ENCODE measurements around the gene TRMT10C. TPM values are rescaled to one million over a fixed set of nuclear protein-coding genes. Genes with fewer than 3 reads are reported as not detected.

The TRMT10C gene
- polyA plus RNA-seq, 3 donors: 4.1 to 21.0 (median 14.6) TPM

GRCh38 chr3:101532783-101533602 is 28.7 kb upstream of the TRMT10C start:
- H3K4me3 ChIP-seq (replicated peaks in 1 of 3; ENCODE audit: low read depth in 2 of 3, low read length in 3 of 3): no peak overlapping the region
- H3K9ac ChIP-seq (ENCODE audit: insufficient read depth, low read length, poor library complexity, severe bottlenecking): no peak overlapping the region
- no peak overlapping the region for H3K27ac ChIP-seq (ENCODE audit: low read depth in 1 of 2, low read length in 2 of 2)
- 50% methylated on average over 1 of the region's 9 CpGs for WGBS (ENCODE audit: insufficient coverage)
- no peak for TF ChIP-seq CTCF (IDR thresholded peaks at IDR 0.05)
- H3K36me3 Mint-ChIP-seq: no peaks in the 10 kb centered on the region
- no peaks in the 10 kb centered on the region for H3K27me3 ChIP-seq (ENCODE audit: control insufficient read depth in 2 of 2, insufficient read depth in 2 of 2, low read length in 2 of 2)
- H3K27ac Mint-ChIP-seq: no peak overlapping the region
- no peak overlapping the region for H3K4me2 ChIP-seq (replicated peaks; ENCODE audit: extremely low read depth, low read length, poor library complexity, severe bottlenecking)
- H4K20me1 ChIP-seq (ENCODE audit: insufficient read depth, low read length): no peaks in the 10 kb centered on the region
- no peak overlapping the region for H2AFZ ChIP-seq (ENCODE audit: insufficient read depth, low read depth, low read length, poor library complexity, severe bottlenecking)
- no peaks in the 10 kb centered on the region for H3K9me3 ChIP-seq (replicated peaks in 1 of 2; ENCODE audit: control insufficient read depth in 1 of 2, insufficient read depth in 1 of 2, low read length in 2 of 2)
- no peaks in the 10 kb centered on the region for H3K79me2 ChIP-seq (ENCODE audit: insufficient read depth, low read length)
- intact Hi-C loops (cut with micrococcal nuclease): no loop called here
- peaks cover 0 to 4% (median 0%) of the 10 kb centered on the region in 3 donors for H3K27me3 Mint-ChIP-seq (ENCODE audit: low read depth in 3 of 3)
- no peaks in the 10 kb centered on the region for H3K4me1 ChIP-seq (ENCODE audit: control insufficient read depth in 1 of 2, insufficient read depth in 2 of 2, low read length in 2 of 2)
- H3K9me3 Mint-ChIP-seq: peaks cover 0 to 7% (median 2%) of the 10 kb centered on the region in 7 donors
- DNase-seq: no peak
- peaks cover 2% of the 10 kb centered on the region for H3K4me1 Mint-ChIP-seq
- H3K4me3 Mint-ChIP-seq: no peak overlapping the region
- H3K36me3 ChIP-seq (replicated peaks in 1 of 2; ENCODE audit: control insufficient read depth in 1 of 2, insufficient read depth in 2 of 2, low read length in 2 of 2): no peaks in the 10 kb centered on the region

- Mint-ChIP-seq H3K4me3 (no peak overlapping the region), H3K27ac (no peak overlapping the region), H3K9me3 (peaks cover 0 to 9% (median 2%) of the 10 kb centered on the region in 7 donors), H3K27me3 (ENCODE audit: low read depth in 3 of 3) (peaks cover 0 to 4% (median 0%) of the 10 kb centered on the region in 3 donors), H3K36me3 (no peaks in the 10 kb centered on the region), H3K4me1 (peaks cover 2% of the 10 kb centered on the region)
- no peak overlapping the region for H2AFZ ChIP-seq (ENCODE audit: insufficient read depth, low read depth, low read length, poor library complexity, severe bottlenecking)
- no peaks in the 10 kb centered on the region for H3K79me2 ChIP-seq (ENCODE audit: insufficient read depth, low read length)
- intact Hi-C loops (cut with micrococcal nuclease): no loop called here
- no peak overlapping the region for H3K27ac ChIP-seq (ENCODE audit: low read depth in 1 of 2, low read length in 2 of 2)
- no peaks in the 10 kb centered on the region for H4K20me1 ChIP-seq (ENCODE audit: insufficient read depth, low read length)
- H3K27me3 ChIP-seq (ENCODE audit: control insufficient read depth in 2 of 2, insufficient read depth in 2 of 2, low read length in 2 of 2): no peaks in the 10 kb centered on the region
- no peaks in the 10 kb centered on the region for H3K4me1 ChIP-seq (ENCODE audit: control insufficient read depth in 1 of 2, insufficient read depth in 2 of 2, low read length in 2 of 2)
- TF ChIP-seq CTCF (IDR thresholded peaks at IDR 0.05): no peak
- DNase-seq: no peak
- no peak overlapping the region for H3K4me2 ChIP-seq (replicated peaks; ENCODE audit: extremely low read depth, low read length, poor library complexity, severe bottlenecking)
- no peaks in the 10 kb centered on the region for H3K9me3 ChIP-seq (replicated peaks in 1 of 2; ENCODE audit: control insufficient read depth in 1 of 2, insufficient read depth in 1 of 2, low read length in 2 of 2)
- no peak overlapping the region for H3K4me3 ChIP-seq (replicated peaks in 1 of 3; ENCODE audit: low read depth in 2 of 3, low read length in 3 of 3)
- no peak overlapping the region for H3K9ac ChIP-seq (ENCODE audit: insufficient read depth, low read length, poor library complexity, severe bottlenecking)
- no peaks in the 10 kb centered on the region for H3K36me3 ChIP-seq (replicated peaks in 1 of 2; ENCODE audit: control insufficient read depth in 1 of 2, insufficient read depth in 2 of 2, low read length in 2 of 2)
- no CpG with 5 or more reads among the region's 1 CpG for WGBS (ENCODE audit: insufficient coverage)
Observed at GRCh38 chr3:101533603-101533968, 28.1 kb upstream of the TRMT10C start.

Data from CD14-positive monocyte (primary cell).